SK-N-SH (cell line): Measurements from ENCODE around the gene UBE4B.

Source experiments
- CTCF ChIP-seq: fragments of 200-600 bp; sonication (generic); IDR thresholded peaks from 2 replicates; pipeline ENCODE4 v1.6.1; 2017; ENCODE audit warnings: antibody characterized with exemption, mild to moderate bottlenecking, moderate library complexity
- ELF1 ChIP-seq: IDR thresholded peaks from 2 replicates; pipeline ENCODE4 v1.4.0; 2012
- EZH2phosphoT487 ChIP-seq: fragments of 200-600 bp; sonication (generic); IDR thresholded peaks from 2 replicates; pipeline ENCODE4 v1.6.1; 2017; ENCODE audit warnings: low read depth, mixed run types, mild to moderate bottlenecking, antibody characterized with exemption, moderate library complexity, borderline replicate concordance
- FOXM1 ChIP-seq: IDR thresholded peaks from 2 replicates; pipeline ENCODE4 v1.4.0; 2012; ENCODE audit warnings: low read depth, mild to moderate bottlenecking
- GATA2 ChIP-seq: sonication (generic); formaldehyde crosslinking; IDR thresholded peaks from 2 replicates; pipeline ENCODE4 v1.5.0; 2020; ENCODE audit warnings: mild to moderate bottlenecking, missing genetic modification reagents
- MAX ChIP-seq: IDR thresholded peaks from 2 replicates; pipeline ENCODE4 v1.4.0; 2012; ENCODE audit warnings: low read depth
- POLR2AphosphoS5 ChIP-seq: IDR thresholded peaks from 2 replicates; pipeline ENCODE4 v1.6.1; 2012; ENCODE audit warnings: low read depth, low read length
- SIN3A ChIP-seq: IDR thresholded peaks from 2 replicates; pipeline ENCODE4 v1.6.1; 2012; ENCODE audit warnings: low read depth, mild to moderate bottlenecking, low read length, moderate library complexity, borderline replicate concordance
- TCF12 ChIP-seq: IDR thresholded peaks from 2 replicates; pipeline ENCODE4 v1.4.0; 2012
- USF2 ChIP-seq: fragments of 150-350 bp; IDR thresholded peaks from 2 replicates; pipeline ENCODE4 v1.6.1; 2017; ENCODE audit warnings: antibody characterized with exemption, low read length, low read depth, borderline replicate concordance
- ZBTB33 ChIP-seq: IDR thresholded peaks from 2 replicates; pipeline ENCODE4 v1.4.0; 2012; ENCODE audit warnings: low read depth, borderline replicate concordance

GRCh38 chr1:10052347-10052746 lies 19.6 kb downstream of the UBE4B start:
- TF ChIP-seq CTCF (no peak), FOXM1 (no peak), EZH2phosphoT487 (no peak), GATA2 (CRISPR knock-in tag) (no peak), POLR2AphosphoS5 (no peak), MAX (no peak), USF2 (no peak), SIN3A (no peak), TCF12 (no peak), ZBTB33 (no peak), ELF1 (no peak)
